Ramos (cell line): ENCODE data around the gene SCGB1D4.

Experiments
- in situ Hi-C: fragments of 300-500 bp; cut with MboI; formaldehyde crosslinking; loops from one replicate; pipeline ENCODE4 v1.14.3; 2022; ENCODE audit warnings: low sequenced_read_pairs; ENCODE audit not compliant: unreplicated experiment

Gene SCGB1D4

GRCh38 chr11:62295504-62295903, 3.4 kb downstream of the SCGB1D4 start:
- in situ Hi-C loops, result no loop called here

- in situ Hi-C loops, result no loop called here
Measured at GRCh38 chr11:62280452-62280851, 18.4 kb downstream of the SCGB1D4 start.

GRCh38 chr11:62273789-62274275, 25.0 kb downstream of the SCGB1D4 start:
- in situ Hi-C loops, result no loop called here

GRCh38 chr11:62273284-62273683, 25.6 kb downstream of the SCGB1D4 start:
- in situ Hi-C loops, result no loop called here

- in situ Hi-C loops, result no loop called here
Measured at GRCh38 chr11:62269654-62270278, 29.1 kb downstream of the SCGB1D4 start, which contains the start of gene SCGB2A2. Gene SCGB2A2, plus strand, starts transcription at chr11:62270158. Its CDS starts 59 bp downstream, at chr11:62270217.

GRCh38 chr11:62267576-62267975, 31.3 kb downstream of the SCGB1D4 start:
- in situ Hi-C loops, result no loop called here

GRCh38 chr11:62267050-62267449, 31.8 kb downstream of the SCGB1D4 start:
- in situ Hi-C loops, result no loop called here

- in situ Hi-C loops, result no loop called here
Measured at GRCh38 chr11:62266558-62266957, 32.3 kb downstream of the SCGB1D4 start.

GRCh38 chr11:62264004-62264403, 34.9 kb downstream of the SCGB1D4 start:
- in situ Hi-C loops, result no loop called here

GRCh38 chr11:62260261-62260953, 38.5 kb downstream of the SCGB1D4 start:
- in situ Hi-C loops, result no loop called here

- in situ Hi-C loops, result no loop called here
Measured at GRCh38 chr11:62256281-62256680, 42.6 kb downstream of the SCGB1D4 start.

GRCh38 chr11:62253999-62254542, 44.8 kb downstream of the SCGB1D4 start:
- in situ Hi-C loops, result no loop called here

- in situ Hi-C loops, result no loop called here
Measured at GRCh38 chr11:62251698-62252097, 47.2 kb downstream of the SCGB1D4 start.
